Measurements from ENCODE around the gene PRR5. TPM values are rescaled to one million over a fixed set of nuclear protein-coding genes. Genes with fewer than 3 reads are reported as not detected.
A peak's percentile ranks its signal among the peaks of the same experiment; 100 is the strongest.

The PRR5 gene
- total and polyA plus RNA-seq, 2 of the 13 experiments (the other 11 are each of a cell fraction or from before 2014, with no cell fraction given), result 11.6 to 27.5 TPM

DNA sequence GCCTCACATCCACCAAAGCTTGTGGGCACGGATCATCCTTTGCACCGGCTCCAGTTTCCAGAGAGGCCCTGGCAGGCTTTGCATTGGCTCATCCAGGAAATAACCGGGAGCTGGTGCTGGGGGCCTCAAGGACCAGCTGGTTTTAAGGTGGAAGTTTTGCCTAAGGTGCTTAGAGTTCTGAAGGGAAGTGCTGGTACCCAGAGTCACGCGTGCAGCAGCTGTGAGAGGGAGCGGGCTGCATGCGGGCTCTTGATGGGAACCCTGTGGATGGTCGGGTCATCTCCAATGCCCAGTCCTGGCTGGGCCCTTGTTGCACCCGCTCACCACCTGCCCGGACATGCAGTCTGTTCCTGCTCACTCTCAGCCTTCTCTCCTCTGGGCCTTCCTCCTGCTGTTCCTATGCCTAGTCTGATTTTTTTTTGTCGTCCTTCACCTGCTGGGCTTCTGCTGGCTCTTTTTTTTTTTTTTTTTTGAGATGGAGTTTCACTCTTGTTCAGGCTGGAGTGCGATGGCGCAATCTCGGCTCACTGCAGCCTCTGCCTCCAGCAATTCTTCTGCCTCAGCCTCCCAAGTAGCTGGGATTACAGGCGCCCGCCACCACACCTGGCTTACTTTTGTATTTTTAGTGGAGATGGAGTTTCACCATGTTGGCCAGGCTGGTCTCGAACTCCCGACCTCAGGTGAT lies 24.0 kb upstream of the PRR5 start:
- CTCF ChIA-PET (ENCODE audit: low intra/inter-chr PET ratio, low total read pairs), result no interaction called here
- no peak for FAIRE-seq
- TF ChIP-seq ZNF101 (CRISPR knock-in tag; IDR thresholded peaks at IDR 0.05; ENCODE audit: borderline replicate concordance, low read depth), result no peak
- TF ChIP-seq ZKSCAN5 (CRISPR knock-in tag; IDR thresholded peaks at IDR 0.05), result no peak
- no peak for TF ChIP-seq ZNF33B (CRISPR knock-in tag; IDR thresholded peaks at IDR 0.05)
- no peak for TF ChIP-seq ZNF567 (CRISPR knock-in tag; IDR thresholded peaks at IDR 0.05; ENCODE audit: borderline replicate concordance)
- TF ChIP-seq ZNF460 (CRISPR knock-in tag; IDR thresholded peaks at IDR 0.05; ENCODE audit: borderline replicate concordance), result peak; percentile 95
- no peak for TF ChIP-seq GZF1 (CRISPR knock-in tag; IDR thresholded peaks at IDR 0.05)
- TF ChIP-seq ZMAT3 (CRISPR knock-in tag; conservative IDR thresholded peaks at IDR 0.05), result 0 out of 2 replicates have a peak, but pooled peaks have one; percentile 17
- TF ChIP-seq GFI1 (CRISPR knock-in tag; IDR thresholded peaks at IDR 0.05; ENCODE audit: borderline replicate concordance), result no peak
- TF ChIP-seq, protein P1, sequence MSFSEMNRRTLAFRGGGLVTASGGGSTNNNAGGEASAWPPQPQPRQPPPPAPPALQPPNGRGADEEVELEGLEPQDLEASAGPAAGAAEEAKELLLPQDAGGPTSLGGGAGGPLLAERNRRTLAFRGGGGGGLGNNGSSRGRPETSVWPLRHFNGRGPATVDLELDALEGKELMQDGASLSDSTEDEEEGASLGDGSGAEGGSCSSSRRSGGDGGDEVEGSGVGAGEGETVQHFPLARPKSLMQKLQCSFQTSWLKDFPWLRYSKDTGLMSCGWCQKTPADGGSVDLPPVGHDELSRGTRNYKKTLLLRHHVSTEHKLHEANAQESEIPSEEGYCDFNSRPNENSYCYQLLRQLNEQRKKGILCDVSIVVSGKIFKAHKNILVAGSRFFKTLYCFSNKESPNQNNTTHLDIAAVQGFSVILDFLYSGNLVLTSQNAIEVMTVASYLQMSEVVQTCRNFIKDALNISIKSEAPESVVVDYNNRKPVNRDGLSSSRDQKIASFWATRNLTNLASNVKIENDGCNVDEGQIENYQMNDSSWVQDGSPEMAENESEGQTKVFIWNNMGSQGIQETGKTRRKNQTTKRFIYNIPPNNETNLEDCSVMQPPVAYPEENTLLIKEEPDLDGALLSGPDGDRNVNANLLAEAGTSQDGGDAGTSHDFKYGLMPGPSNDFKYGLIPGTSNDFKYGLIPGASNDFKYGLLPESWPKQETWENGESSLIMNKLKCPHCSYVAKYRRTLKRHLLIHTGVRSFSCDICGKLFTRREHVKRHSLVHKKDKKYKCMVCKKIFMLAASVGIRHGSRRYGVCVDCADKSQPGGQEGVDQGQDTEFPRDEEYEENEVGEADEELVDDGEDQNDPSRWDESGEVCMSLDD (CRISPR knock-in tag; IDR thresholded peaks at IDR 0.05; ENCODE audit: borderline replicate concordance), result no peak
- no peak for TF ChIP-seq HNRNPLL (IDR thresholded peaks at IDR 0.05; ENCODE audit: low read depth, low read length, poor library complexity, severe bottlenecking)
- TF ChIP-seq FOXJ3 (CRISPR knock-in tag; IDR thresholded peaks at IDR 0.05; ENCODE audit: borderline replicate concordance), result no peak
- no peak for TF ChIP-seq TAF1 (CRISPR knock-in tag; IDR thresholded peaks at IDR 0.05)
- no peak for TF ChIP-seq ZNF83 (CRISPR knock-in tag; IDR thresholded peaks at IDR 0.05; ENCODE audit: borderline replicate concordance)
- TF ChIP-seq, protein P2, sequence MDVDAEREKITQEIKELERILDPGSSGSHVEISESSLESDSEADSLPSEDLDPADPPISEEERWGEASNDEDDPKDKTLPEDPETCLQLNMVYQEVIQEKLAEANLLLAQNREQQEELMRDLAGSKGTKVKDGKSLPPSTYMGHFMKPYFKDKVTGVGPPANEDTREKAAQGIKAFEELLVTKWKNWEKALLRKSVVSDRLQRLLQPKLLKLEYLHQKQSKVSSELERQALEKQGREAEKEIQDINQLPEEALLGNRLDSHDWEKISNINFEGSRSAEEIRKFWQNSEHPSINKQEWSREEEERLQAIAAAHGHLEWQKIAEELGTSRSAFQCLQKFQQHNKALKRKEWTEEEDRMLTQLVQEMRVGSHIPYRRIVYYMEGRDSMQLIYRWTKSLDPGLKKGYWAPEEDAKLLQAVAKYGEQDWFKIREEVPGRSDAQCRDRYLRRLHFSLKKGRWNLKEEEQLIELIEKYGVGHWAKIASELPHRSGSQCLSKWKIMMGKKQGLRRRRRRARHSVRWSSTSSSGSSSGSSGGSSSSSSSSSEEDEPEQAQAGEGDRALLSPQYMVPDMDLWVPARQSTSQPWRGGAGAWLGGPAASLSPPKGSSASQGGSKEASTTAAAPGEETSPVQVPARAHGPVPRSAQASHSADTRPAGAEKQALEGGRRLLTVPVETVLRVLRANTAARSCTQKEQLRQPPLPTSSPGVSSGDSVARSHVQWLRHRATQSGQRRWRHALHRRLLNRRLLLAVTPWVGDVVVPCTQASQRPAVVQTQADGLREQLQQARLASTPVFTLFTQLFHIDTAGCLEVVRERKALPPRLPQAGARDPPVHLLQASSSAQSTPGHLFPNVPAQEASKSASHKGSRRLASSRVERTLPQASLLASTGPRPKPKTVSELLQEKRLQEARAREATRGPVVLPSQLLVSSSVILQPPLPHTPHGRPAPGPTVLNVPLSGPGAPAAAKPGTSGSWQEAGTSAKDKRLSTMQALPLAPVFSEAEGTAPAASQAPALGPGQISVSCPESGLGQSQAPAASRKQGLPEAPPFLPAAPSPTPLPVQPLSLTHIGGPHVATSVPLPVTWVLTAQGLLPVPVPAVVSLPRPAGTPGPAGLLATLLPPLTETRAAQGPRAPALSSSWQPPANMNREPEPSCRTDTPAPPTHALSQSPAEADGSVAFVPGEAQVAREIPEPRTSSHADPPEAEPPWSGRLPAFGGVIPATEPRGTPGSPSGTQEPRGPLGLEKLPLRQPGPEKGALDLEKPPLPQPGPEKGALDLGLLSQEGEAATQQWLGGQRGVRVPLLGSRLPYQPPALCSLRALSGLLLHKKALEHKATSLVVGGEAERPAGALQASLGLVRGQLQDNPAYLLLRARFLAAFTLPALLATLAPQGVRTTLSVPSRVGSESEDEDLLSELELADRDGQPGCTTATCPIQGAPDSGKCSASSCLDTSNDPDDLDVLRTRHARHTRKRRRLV (CRISPR knock-in tag; IDR thresholded peaks at IDR 0.05), result no peak
- TF ChIP-seq SPEN (CRISPR knock-in tag; IDR thresholded peaks at IDR 0.05; ENCODE audit: low read depth), result no peak
- no peak for TF ChIP-seq ZNF224 (CRISPR knock-in tag; IDR thresholded peaks at IDR 0.05)
- no peak for TF ChIP-seq TGIF2 (CRISPR knock-in tag; IDR thresholded peaks at IDR 0.05)

More for the DNA sequence above, 24.0 kb upstream of the PRR5 start:
- Histone ChIP-seq H3K27ac (ENCODE audit: extremely low read length, insufficient read depth, low read length) (peak overlapping the region; percentile 91), H3K9ac (ENCODE audit: insufficient read depth, low read depth, low read length) (peak overlapping the region; percentile 87), H3K27me3 (ENCODE audit: control insufficient read depth in 1 of 2, insufficient read depth in 2 of 2, low read length in 2 of 2) (no peaks in the 10 kb centered on the region), H3K9me3 (ENCODE audit: low read length) (no peaks in the 10 kb centered on the region), H3K4me2 (ENCODE audit: low read depth, low read length) (peak overlapping the region; percentile 93), H3K79me2 (ENCODE audit: insufficient read depth, low read length) (peaks cover 44% of the 10 kb centered on the region), H3K4me3 (replicated peaks in 1 of 3; ENCODE audit: insufficient read depth in 1 of 3, low read depth in 2 of 3, low read length in 3 of 3) (peak overlapping the region; percentile 85 to 95 (median 94)), H2AFZ (ENCODE audit: low read length) (no peak overlapping the region), H3K4me1 (ENCODE audit: insufficient read depth, low read length) (peaks cover 62% of the 10 kb centered on the region), H4K20me1 (ENCODE audit: insufficient read depth, low read length) (no peaks in the 10 kb centered on the region; the same call in 1 of the 2 replicates), H3K36me3 (replicated peaks in 1 of 2; ENCODE audit: control insufficient read depth in 1 of 2, insufficient read depth in 2 of 2, low read length in 2 of 2) (peaks cover 0 to 3% of the 10 kb centered on the region in 2 experiments; a peak in 1 of 5 replicates)
- no peak for ATAC-seq
- POLR2A ChIA-PET, result interaction anchor here (2.1 kb wide), 1 partner anchor 15 kb away, joined by 7 read pairs; no protein-coding TSS in a partner anchor
- in situ Hi-C loops (cut with HindIII; ENCODE audit: extremely low pct_ligation_motif_present, low pct_unique_long_range_greater_than_20kb) (no loop called here), intact Hi-C loops (cut with micrococcal nuclease; ENCODE audit: unreplicated experiment) (no loop called here)
- WGBS (ENCODE audit: low lambda C conversion rate), result 38% methylated on average over 16 of the region's 18 CpGs
- no peak for DNase-seq (ENCODE audit: low spot score)
- BruUV-seq (replicated peaks), result no TSS peak
